Fibroblast of mammary gland (primary cell): ENCODE measurements around the gene MRTO4.
"Not testable (repeated sequence)": the region's sequence is repeated elsewhere in the genome, so short reads cannot be mapped to it uniquely, and the experiment has no call there.

Experiments
- DNase-seq: peaks from one replicate; pipeline ENCODE4 v3.0.0-alpha.2; 2010; ENCODE audit warnings: low read depth
- H3K4me3 ChIP-seq: 2 replicates; pipeline ENCODE4 v1.5.1; 2011; ENCODE audit warnings: low read depth, mild to moderate bottlenecking, low read length, moderate library complexity; ENCODE audit not compliant: control insufficient read depth
- CTCF ChIP-seq: conservative IDR thresholded peaks from 2 replicates; pipeline ENCODE4 v1.5.1; 2011; ENCODE audit warnings: low read depth, low read length, inconsistent platforms; ENCODE audit not compliant: control insufficient read depth, insufficient read depth

The MRTO4 gene

GRCh38 chr1:19289244-19289643 is 37.6 kb downstream of the MRTO4 start:
- no peak overlapping the region for H3K4me3 ChIP-seq
- DNase-seq, result no peak
- no peak for TF ChIP-seq CTCF

- DNase-seq, result no peak
- H3K4me3 ChIP-seq, result no peak overlapping the region
- no peak for TF ChIP-seq CTCF
Measured at GRCh38 chr1:19294638-19295037, 43.0 kb downstream of the MRTO4 start.

- no peak for TF ChIP-seq CTCF
- H3K4me3 ChIP-seq, result no peak overlapping the region
- no peak for DNase-seq
Measured at GRCh38 chr1:19300211-19300610, 48.6 kb downstream of the MRTO4 start.

GRCh38 chr1:19304081-19304480 is 52.5 kb downstream of the MRTO4 start:
- not testable (repeated sequence) for DNase-seq, H3K4me3 ChIP-seq

GRCh38 chr1:19305880-19306279 is 54.3 kb downstream of the MRTO4 start:
- TF ChIP-seq CTCF, result no peak
- H3K4me3 ChIP-seq, result no peak overlapping the region

GRCh38 chr1:19306941-19307340 is 55.3 kb downstream of the MRTO4 start:
- no peak for TF ChIP-seq CTCF
- H3K4me3 ChIP-seq, result no peak overlapping the region
- no peak for DNase-seq

More at GRCh38 chr1:19305880-19306279, 54.3 kb downstream of the MRTO4 start:
- no peak for DNase-seq

- no peak for TF ChIP-seq CTCF
- H3K4me3 ChIP-seq, result no peak overlapping the region
- DNase-seq, result no peak
Measured at GRCh38 chr1:19307794-19308508, 56.3 kb downstream of the MRTO4 start.
